ENCODE data around the gene FAM20C. TPM values are rescaled to one million over a fixed set of nuclear protein-coding genes. Genes with fewer than 3 reads are reported as not detected.

Gene FAM20C
- total RNA-seq, 1 experiment from 2014 or later, result 62.6 TPM

DNA sequence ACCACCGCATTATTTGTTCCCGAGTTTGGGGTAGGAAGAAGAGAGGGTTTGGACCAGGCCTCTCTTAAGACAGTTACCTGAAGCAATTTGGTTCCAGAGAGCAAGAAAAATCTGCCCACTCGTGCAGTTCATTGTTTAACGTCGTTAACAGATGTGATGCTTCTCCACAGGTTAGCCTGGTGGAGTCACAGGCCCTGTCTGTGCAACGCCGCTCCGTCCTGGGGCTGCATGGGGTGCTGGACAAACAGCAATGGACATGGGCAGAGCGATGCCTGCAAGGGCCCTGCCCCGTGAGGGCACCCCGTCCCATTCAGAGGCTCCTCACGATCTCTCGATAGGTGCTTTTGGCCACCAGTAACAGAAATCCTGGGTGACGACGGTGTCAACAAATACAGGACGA lies 107.3 kb downstream of the FAM20C start:
- Histone ChIP-seq H3K9me3 (ENCODE audit: control insufficient read depth, low read depth, low read length) (no peaks in the 10 kb centered on the region), H3K23ac (ENCODE audit: insufficient read length, low read depth, low read length) (no peak overlapping the region), H3K27me3 (ENCODE audit: insufficient read depth, low read length) (no peaks in the 10 kb centered on the region), H3K9ac (ENCODE audit: extremely low read depth, insufficient read length, low read length) (no peak overlapping the region), H4K20me1 (ENCODE audit: control insufficient read depth, insufficient read depth, insufficient read length) (no peaks in the 10 kb centered on the region), H2BK12ac (ENCODE audit: insufficient read length, low read depth, low read length) (no peak overlapping the region), H3T11ph (ENCODE audit: low read length) (no peak overlapping the region), H2BK20ac (ENCODE audit: low read depth, low read length, poor library complexity, severe bottlenecking) (no peak overlapping the region), H3K14ac (ENCODE audit: insufficient read depth, low read length) (no peak overlapping the region), H3K79me1 (ENCODE audit: insufficient read depth, low read depth, low read length, poor library complexity, severe bottlenecking) (no peaks in the 10 kb centered on the region), H3K56ac (ENCODE audit: insufficient read length, low read depth, low read length) (no peak overlapping the region), H2BK15ac (ENCODE audit: low read depth, low read length) (no peak overlapping the region), H2AFZ (ENCODE audit: low read length) (no peak overlapping the region), H3K79me2 (ENCODE audit: insufficient read depth, low read length) (no peaks in the 10 kb centered on the region), H3K4me2 (ENCODE audit: insufficient read depth, insufficient read length, low read length) (no peak overlapping the region), H2BK5ac (ENCODE audit: insufficient read length, low read length) (no peak overlapping the region), H4K5ac (ENCODE audit: insufficient read length, low read depth, low read length) (no peak overlapping the region), H3K18ac (ENCODE audit: insufficient read length, low read depth, low read length) (no peak overlapping the region), H2AK5ac (ENCODE audit: insufficient read length, low read length) (no peak overlapping the region), H3K27ac (ENCODE audit: insufficient read length, low read depth, low read length) (no peak overlapping the region), H3K4ac (ENCODE audit: low read depth, low read length) (no peak overlapping the region), H3K23me2 (ENCODE audit: insufficient read length, low read depth, low read length, poor library complexity, severe bottlenecking) (no peaks in the 10 kb centered on the region), H4K91ac (ENCODE audit: insufficient read length, low read depth, low read length) (no peak overlapping the region), H3K4me1 (ENCODE audit: insufficient read depth, low read length) (no peaks in the 10 kb centered on the region), H4K8ac (replicated peaks; ENCODE audit: insufficient read length, low read depth, low read length) (no peak overlapping the region), H2BK120ac (ENCODE audit: low read depth, low read length, poor library complexity, severe bottlenecking) (no peak overlapping the region)
- Mint-ChIP-seq H3K27ac (no peak overlapping the region), H3K4me3 (no peak overlapping the region), H3K27me3 (ENCODE audit: low read depth) (peaks cover 4% of the 10 kb centered on the region), H3K9me3 (peaks cover 4% of the 10 kb centered on the region in 2 experiments), H3K4me1 (peaks cover 0 to 5% of the 10 kb centered on the region in 2 experiments; a peak in 1 of 4 replicates), H3K36me3 (ENCODE audit: insufficient read depth in 1 of 3, low read depth in 3 of 3) (no peaks in the 10 kb centered on the region; a peak in 1 of 7 replicates)
- TF ChIP-seq, protein P1, sequence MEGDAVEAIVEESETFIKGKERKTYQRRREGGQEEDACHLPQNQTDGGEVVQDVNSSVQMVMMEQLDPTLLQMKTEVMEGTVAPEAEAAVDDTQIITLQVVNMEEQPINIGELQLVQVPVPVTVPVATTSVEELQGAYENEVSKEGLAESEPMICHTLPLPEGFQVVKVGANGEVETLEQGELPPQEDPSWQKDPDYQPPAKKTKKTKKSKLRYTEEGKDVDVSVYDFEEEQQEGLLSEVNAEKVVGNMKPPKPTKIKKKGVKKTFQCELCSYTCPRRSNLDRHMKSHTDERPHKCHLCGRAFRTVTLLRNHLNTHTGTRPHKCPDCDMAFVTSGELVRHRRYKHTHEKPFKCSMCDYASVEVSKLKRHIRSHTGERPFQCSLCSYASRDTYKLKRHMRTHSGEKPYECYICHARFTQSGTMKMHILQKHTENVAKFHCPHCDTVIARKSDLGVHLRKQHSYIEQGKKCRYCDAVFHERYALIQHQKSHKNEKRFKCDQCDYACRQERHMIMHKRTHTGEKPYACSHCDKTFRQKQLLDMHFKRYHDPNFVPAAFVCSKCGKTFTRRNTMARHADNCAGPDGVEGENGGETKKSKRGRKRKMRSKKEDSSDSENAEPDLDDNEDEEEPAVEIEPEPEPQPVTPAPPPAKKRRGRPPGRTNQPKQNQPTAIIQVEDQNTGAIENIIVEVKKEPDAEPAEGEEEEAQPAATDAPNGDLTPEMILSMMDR (conservative IDR thresholded peaks at IDR 0.05), result no peak
- DNase-seq, result no peak
- WGBS (ENCODE audit: extremely low coverage, insufficient read length, low lambda C conversion rate), result no CpG with 5 or more reads among the region's 16 CpGs
